Ecto neural progenitor cell (in vitro differentiated cells): ENCODE measurements around the gene YTHDC2.
"Not testable (repeated sequence)": the region's sequence is repeated elsewhere in the genome, so short reads cannot be mapped to it uniquely, and the experiment has no call there.

Experiments used
- DNase-seq: peaks from one replicate; pipeline ENCODE4 v3.0.0-alpha.2; 2018; ENCODE audit warnings: low spot score

Gene YTHDC2

DNA sequence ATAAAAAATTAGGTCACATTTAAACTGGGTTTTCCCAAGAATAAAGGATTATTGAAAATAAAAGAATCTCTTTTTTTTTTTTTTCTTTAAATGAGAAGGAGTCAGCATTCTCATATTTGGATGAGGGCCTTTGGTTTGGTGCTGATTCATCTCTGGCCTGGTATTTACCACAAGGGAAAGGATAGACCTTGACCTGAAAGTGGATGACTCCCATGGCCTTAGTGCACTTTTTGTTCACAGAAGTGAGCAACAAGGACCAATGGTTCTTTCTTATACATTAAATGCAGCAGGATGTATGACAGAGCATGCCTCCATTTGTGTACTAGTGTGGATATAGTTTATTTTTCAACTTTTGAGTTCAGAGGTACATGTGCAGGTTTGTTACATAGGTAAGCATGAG lies 6.9 kb downstream of the YTHDC2 start:
- DNase-seq: no peak

DNA sequence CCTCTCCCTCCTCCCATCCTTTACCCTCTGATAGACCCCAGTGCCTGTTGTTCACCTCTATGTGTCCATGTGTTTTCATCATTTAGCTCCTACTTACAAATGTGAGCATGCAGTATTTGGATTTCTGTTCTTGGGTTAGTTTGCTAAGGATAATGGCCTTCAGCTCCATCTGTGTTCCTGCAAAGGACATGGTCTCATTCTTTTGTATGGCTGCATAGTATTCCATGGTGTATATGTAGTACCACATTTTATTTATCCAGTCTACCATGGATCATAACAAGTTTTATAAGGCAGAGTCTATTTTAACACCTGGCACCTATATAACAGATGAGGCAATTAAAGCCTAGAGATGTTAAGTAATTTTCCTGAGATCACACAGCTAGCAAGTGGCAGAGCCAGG lies 7.4 kb downstream of the YTHDC2 start:
- DNase-seq: no peak

DNA sequence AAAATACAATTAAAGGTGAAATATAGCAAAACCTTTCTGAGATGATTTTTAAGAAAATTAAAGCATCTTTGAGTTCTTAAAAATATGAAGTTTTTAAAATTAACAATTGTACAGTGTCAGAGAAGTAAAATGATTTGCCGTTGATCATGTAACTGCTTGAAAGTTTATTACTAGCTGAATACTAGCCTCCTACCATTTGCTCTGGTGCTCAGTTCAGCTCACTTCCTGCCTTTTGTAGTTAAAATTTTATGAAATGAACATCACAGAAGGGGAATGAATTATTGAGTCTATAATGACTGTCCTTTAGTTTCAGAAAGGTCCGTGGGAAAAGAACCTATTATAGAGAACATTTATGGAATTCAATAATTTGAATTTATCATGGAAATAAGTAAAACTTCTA lies 9.7 kb downstream of the YTHDC2 start:
- DNase-seq: no peak

DNA sequence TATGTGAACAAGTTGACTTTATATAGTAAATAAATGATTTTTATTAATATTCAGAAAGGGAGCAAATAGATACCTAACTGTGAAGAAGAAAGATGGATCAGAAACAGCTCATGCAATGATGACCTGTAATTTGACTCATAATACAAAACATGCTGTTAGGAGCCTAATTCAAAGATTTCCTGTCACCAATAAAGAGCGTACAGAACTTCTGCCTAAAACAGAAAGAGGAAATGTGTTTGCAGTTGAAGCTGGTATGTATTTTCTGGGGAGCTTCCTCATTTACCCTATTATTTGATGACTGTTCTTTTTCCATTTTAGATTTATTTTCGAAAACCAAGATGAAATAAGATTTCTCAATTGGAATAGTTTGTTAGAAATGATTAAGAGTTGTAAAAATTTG lies 11.4 kb downstream of the YTHDC2 start:
- no peak for DNase-seq

DNA sequence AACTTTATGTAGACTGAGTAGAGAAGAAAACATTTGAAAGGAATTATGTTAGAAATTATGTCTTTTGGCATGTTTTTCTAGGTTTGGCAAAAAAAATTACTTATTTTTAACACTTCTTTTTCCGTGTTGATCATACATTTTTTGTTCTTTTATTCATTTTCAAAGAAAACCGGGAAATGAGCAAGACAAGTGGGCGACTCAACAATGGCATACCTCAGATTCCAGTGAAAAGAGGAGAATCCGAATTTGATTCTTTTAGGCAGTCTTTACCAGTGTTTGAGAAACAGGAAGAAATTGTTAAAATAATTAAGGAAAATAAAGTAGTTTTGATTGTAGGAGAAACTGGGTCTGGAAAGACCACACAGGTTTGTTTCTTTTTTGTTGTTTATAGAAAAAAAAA lies 12.9 kb downstream of the YTHDC2 start:
- DNase-seq: no peak

DNA sequence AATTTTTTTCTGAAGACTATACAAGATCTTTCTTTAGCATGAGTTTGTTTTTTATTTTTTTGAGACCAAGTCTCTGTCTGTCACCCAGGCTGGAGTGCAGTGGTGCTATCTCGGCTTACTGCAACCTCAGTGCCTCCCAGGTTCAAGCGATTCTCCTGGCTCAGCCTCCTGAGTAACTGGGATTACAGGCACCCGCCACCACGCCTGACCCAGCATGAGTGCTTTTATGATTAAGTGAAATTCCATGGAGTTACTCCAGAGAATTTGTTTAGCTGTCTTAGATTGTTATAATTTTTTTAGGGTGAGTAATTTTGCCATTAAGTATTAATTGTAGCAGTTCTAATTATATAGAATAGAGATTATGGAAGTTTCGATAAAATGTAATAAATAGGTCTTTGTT lies 14.3 kb downstream of the YTHDC2 start:
- no peak for DNase-seq

DNA sequence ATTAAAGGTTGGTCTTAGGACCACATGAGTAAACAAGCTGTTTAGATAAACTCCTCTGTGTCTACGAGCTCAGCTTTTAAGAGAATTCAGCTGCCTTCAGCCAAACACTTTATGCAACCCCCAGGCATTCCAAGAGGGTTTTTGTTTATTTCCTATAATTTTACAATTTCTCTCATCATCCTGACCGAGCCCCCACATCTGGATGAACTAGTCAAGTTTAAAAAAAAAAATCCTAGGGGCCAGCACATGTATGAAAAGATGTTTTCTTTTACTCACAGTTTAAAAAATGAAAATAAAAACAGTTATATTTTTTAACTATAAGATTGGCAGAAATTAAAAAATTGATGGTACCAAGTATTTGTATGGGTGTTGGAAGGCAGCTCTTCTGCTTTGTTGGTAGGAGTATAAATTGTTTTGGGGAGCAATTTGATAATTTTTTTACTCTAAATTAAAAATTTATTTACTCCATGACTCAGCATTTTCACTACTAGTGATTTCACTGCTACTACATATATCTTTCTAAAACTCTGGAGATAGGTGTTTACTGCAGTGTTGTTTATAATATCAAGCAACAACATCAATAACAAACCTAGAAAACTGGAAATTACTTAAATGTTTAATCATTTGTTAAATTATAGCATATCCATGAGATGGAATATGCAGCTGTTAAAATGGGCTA lies 18.1 kb downstream of the YTHDC2 start:
- DNase-seq: no peak

DNA sequence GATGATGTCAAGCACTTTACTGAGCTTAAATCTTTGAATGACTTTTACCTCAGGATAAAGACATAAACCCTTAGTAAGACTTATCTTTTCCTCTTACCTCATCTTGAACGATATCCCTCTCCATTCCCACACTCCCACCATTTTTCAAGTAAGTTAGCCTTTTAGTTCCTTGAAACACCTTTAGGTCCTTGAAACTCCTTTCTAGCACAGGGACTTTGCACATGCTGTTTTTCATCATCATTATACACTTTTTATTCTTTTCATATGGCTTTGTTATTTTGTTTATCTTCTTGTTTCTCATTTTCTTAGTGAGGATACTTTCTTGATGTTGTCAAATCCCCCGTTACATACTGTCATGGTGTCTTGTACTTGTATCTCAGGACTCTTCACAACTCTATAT lies 24.8 kb downstream of the YTHDC2 start:
- DNase-seq: no peak

DNA sequence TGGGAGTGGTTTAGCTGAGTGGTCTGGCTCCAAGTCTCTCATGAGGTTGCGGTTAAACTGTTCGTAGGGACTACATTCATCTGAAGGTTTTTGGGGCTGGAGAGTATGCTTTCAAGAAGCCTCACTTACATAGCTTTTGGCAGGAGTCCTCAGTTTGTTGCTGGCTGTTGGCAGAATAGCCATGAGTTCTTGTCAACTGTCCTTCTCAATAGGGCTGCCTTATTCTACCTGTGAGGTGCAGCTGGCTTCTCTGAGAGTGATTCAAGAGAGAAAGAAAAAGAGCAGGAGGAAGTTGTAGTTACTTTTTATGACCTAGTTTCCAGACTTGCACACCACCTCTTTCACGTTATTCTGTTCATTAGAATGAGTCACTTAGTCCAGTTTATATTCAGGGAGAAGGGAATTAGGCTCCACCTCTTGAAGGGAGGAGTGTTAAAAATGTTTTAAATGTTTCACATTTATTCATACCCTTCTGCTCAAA lies 33.2 kb downstream of the YTHDC2 start:
- DNase-seq: no peak

DNA sequence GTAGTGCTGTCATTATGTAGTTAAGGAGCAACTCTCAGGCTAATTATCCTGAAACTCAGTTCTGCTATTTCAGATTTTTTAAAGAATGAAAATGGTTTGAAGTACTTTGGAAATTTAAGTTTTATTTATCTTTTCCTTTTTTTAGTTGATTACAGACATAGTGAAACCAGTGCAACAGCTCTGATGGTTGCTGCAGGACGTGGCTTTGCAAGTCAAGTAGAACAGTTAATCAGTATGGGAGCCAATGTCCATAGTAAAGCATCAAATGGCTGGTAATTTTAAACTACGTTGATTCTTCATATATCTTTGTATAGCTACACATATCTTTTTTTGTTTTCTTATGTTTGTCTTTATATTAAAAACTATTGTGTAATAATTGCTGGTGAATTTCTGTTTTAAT lies 34.9 kb downstream of the YTHDC2 start:
- no peak for DNase-seq

DNA sequence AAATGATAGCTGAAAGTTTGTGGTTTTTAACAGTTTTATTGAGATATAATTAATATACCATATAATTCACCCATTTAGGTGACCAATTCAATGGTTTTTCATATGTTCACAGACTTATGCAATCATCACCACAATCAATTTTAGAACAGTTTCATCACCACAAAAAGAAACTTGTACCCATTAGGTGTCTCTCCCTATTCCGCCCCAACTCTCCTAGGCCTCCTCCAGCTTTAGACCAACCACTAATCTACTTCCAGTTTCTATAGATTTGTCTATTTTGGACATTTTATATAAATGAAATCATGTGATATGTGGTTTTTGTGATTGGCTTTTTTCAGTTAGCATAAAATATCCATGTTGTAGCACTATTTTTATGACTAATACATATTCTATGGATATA lies 38.6 kb downstream of the YTHDC2 start:
- no peak for DNase-seq

DNA sequence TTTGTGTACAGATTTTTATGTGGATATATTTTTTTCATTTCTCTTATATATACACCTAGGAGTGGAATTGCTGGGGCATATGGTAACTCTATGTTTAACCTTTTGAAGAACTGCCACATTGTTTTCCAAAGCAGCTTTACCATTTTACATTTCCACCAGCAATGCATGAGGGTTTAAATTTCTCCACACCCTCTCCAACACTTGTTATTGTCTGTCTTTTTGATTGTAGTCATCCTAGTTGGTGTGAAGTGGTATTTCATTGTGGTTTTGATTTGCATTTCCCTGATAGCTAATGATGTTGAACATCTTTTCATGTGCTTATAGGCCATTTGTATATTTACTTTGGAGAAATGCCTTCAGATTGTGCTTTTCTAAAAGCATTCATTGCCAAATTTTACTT lies 39.1 kb downstream of the YTHDC2 start:
- DNase-seq: no peak

DNA sequence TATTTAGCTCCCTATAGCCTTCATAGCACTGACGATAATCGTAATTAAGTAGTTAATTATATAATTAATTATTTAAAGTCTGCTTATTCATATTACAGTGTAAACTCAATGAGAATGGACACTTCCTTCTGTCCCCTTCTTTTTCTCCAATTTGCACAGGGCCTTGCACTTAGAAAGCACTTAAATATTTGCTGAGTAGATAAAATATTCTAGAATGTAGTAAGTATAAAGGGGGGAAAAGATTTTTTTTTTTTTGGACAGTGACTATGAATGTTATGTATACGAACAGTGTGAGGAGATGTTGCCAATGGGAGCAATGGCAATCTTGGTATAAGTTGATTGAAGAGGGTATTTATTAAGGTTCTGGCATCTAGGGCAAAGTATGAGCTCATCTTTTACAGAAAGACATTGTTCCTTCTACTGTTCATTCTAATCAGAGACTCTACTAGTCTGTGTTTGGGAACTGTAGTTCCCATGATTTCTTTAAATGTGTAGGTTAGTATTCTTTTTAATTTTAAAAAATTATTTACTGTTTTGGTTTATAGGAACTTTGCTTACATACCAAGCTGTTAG lies 49.4 kb downstream of the YTHDC2 start:
- no peak for DNase-seq

DNA sequence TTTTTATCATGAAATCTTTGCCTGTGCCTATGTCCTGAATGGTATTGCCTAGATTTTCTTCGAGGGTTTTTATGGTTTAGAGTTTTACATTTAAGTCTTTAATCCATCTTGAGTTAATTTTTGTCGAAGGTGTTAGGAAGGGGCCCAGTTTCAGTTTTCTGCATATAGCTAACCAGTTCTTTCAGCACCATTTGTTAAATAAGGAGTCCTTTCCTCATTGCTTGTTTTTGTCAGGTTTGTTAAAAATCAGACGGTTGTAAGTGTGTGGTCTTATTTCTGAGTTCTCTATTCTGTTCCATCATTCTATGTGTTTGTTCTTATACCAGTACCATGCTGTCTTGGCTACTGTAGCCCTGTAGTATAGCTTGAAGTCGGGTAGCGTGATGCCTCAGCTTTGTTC lies 55.9 kb downstream of the YTHDC2 start:
- no peak for DNase-seq

DNA sequence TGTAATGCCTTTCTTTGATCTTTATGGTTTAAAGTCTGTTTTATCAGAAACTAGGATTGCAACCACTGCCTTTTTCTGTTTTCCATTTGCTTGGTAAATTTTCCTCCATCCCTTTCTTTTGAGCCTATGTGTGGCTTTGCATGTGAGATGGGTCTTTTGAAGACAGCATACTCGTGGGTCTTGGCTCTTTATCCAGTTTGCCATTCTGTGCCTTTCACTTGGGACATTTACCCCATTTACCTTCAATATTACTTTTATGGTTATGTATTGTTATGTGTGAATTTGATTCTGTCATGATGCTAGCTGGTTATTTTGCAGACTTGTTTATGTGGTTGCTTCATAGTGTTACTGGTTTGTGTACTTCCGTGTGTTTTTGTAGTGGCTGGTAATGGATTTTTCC lies 59.2 kb downstream of the YTHDC2 start:
- DNase-seq: no peak

DNA sequence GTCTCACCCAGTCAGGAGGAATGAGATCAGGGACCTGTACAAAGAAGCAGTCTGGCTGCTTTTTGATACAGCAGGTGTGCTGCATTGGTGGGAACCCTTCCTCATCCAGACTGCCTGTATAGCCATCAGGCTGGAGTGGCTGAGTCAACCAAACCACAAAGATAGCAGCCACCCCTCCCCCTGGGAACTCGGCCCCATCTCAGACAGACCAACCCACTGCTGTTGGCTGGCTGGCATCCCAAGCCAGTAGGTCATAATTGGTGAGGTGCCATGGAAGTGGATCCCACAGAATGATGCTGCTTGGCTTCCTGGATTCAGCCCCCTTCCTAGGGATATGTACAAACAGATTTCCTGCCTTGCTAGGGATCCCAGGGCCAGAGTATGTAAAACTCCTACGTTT lies 60.9 kb downstream of the YTHDC2 start:
- DNase-seq: no peak

DNA sequence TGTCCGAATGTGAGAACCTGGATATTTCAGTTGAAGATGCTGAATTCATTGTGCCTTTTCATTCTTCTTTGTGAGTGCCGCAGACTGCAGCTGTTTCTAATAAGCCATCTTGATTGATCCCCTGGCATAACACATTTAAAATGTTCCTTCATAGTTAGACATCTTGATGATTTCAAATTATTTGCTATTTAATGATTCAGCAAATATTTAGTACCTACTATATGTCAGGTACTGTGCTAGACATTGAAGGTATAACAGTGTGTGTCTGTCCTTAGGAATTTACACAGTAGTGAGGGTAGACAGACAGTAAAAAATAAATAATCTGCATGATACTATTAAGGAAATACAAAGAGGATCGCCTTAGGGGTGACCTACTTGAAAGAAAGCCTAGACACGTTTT lies 61.6 kb downstream of the YTHDC2 start:
- DNase-seq: no peak

DNA sequence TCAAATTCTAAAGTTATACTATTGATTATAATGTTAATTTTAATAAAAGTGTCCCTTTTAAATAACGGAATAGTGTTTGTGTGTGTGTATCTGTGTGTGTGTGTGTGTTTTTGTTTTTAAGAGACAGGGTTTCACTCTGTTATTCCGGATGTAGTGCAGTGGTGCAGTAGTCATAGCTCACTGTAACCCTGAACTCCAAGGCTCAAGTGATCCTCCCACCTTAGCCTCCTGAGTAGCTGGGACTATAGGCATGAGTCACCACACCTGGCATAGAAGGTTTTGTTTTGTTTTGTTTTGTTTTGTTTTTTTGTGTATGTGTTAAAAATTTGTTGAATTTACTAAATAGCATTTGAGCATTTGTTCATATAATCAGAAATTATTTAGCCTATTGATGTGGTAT lies 64.6 kb downstream of the YTHDC2 start:
- DNase-seq: no peak

DNA sequence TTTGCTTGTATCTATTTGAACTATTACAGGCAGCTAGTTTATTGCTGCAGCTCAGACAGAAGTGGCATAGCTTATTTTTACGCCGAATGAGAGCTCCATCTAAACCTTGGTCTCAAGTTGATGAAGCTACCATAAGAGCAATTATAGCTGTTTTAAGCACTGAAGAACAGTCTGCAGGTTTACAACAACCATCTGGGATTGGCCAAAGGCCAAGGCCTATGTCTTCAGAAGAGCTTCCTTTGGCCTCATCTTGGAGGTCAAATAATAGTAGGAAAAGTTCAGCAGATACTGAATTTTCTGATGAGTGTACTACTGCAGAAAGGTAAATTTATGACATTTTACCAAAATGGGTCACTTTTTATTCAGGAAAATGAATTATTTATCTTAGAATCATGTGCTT lies 67.9 kb downstream of the YTHDC2 start:
- no peak for DNase-seq

DNA sequence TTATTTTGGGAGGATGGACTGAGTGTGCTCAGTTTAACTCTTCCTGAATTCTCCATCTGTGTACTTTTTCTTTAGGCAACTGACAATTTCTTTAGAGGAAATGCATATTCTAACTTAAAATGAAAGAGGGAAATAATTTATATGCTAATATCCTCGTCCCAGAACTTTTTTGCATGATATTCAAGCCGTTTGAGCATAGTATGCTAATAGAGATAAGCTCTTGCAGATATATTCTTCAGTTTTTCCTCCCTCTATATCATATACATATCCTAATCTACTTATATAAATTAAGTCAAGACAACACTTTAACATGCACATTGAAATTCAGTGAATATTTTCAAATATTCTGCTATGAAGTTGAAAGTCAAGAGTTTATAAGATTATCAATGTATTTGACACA lies 84.7 kb downstream of the YTHDC2 start:
- no peak for DNase-seq

DNA sequence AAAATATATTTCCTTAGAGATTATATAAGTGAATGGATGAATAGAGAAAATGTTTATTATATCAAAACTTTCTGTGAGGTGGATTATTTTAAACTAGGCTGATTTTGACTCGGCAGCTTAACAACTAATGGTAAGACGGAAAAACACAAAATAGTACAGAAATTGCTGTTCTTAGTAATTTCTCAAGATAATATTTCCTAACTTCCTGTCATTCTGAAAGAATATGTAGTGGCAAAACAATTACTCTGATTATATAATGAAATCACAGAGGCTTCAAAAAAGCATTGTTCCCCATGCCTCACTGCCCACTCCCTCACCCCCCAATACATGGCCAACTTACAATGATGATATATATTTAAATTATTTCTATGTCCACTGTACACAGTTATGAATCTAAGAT lies 85.4 kb downstream of the YTHDC2 start:
- no peak for DNase-seq

DNA sequence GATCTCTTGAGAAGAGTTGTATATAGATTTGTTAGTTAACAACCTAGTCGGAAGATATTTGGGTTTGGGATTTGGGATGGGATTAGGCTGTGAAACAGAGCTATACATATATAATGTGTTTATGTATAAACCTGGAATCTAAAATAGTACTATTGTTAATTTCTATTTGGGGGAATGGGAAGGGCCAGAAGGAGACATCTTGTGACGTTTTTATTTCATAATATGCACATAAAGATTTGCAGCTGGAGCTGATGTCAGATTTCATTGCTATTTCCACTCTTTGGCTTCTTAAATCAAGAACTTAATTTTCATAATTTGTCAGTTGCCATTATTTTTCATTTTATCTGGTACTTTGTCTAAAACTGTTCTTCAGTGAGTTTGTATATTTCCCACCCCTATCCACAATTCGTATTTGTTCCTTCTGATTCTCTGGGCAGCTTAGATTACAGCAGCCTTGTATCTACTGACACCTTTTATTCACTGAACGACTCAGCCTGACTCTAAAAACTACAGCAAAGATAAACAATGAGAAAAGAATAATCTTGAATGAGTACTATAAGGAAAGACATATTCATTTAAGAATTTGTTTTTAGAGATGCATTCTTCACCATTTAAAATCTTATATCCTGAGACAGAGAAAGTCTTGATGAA lies 86.9 kb downstream of the YTHDC2 start:
- no peak for DNase-seq

DNA sequence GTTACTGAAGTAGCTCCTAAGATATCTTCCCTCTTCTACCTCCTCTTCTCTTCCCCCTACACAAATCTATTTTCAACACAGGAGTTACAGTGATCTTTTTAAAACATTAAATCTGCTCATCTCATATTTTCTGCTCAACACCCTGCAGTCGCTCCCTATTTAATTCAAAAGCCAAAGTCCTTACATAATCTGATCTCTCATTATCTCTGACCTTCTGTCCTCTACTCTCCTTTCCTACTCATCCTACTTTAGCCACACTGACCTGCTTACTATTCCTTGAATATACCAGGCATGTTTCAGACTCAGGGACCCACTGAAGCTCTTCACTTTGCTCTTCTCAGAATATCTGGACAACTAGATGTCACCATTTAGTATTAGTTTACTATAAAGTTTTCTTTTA lies 87.9 kb downstream of the YTHDC2 start:
- no peak for DNase-seq

DNA sequence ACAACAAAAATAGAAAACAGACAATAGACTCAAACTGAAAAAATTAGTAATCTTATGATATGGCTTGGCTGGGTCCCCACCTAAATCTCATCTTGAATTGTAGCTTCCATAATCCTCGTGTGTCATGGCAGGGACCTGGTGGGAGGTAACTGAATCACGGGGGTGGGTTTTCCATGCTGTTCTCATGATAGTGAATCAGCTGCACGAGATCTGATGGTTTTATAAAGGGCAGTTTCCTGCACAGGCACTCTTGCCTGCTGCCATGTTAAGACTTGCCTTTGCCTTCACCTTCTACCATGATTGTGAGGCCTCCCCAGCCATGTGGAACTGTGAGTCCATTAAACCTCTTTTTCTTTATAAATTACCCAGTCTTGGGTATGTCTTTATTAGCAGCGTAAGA lies 89.8 kb downstream of the YTHDC2 start:
- DNase-seq: not testable (repeated sequence)
